Activated naive CD4-positive, alpha-beta T cell treated with anti-CD3 and anti-CD28 coated beads for 36 hours (primary cell): Measurements from ENCODE around the gene MYH4. TPM values are rescaled to one million over a fixed set of nuclear protein-coding genes. Genes with fewer than 3 reads are reported as not detected.

Source experiments
- CTCF ChIA-PET: fragments of 350-600 bp; sonication (Branson Sonifier 250); formaldehyde crosslinking; loops from one replicate; lab custom pipeline; 2021; ENCODE audit warnings: antibody characterized with exemption; lab: Charles Lee
- DNase-seq: peaks from one replicate; pipeline ENCODE4 v3.0.0-alpha.2; 2020
- H3K27ac Mint-ChIP-seq: one replicate; pipeline ENCODE4 v1.8.0; 2021; ENCODE audit warnings: mild to moderate bottlenecking, mixed read lengths
- H3K27me3 Mint-ChIP-seq: one replicate; pipeline ENCODE4 v1.8.0; 2021; ENCODE audit warnings: low read depth, mixed read lengths
- H3K36me3 Mint-ChIP-seq: one replicate; pipeline ENCODE4 v1.8.0; 2021; ENCODE audit warnings: low read depth, mixed read lengths
- H3K4me1 Mint-ChIP-seq: one replicate; pipeline ENCODE4 v1.8.0; 2021; ENCODE audit warnings: low read depth, mixed read lengths
- H3K4me3 Mint-ChIP-seq: one replicate; pipeline ENCODE4 v1.8.0; 2021; ENCODE audit warnings: mild to moderate bottlenecking, moderate library complexity, mixed read lengths
- H3K9me3 Mint-ChIP-seq: one replicate; pipeline ENCODE4 v1.8.0; 2021; ENCODE audit warnings: mixed read lengths
- intact Hi-C: fragments of 100-400 bp; cut with micrococcal nuclease; formaldehyde crosslinking; loops from one replicate; pipeline ENCODE4 v1.15.1; 2023
- total RNA-seq, 2 experiments: library from RNA; stranded (reverse); gene quantifications; one replicate each; pipeline ENCODE4 v1.2.3, GENCODE V29; 2021

The MYH4 gene
- total RNA-seq, 2 experiments from 2014 or later: not detected

DNA sequence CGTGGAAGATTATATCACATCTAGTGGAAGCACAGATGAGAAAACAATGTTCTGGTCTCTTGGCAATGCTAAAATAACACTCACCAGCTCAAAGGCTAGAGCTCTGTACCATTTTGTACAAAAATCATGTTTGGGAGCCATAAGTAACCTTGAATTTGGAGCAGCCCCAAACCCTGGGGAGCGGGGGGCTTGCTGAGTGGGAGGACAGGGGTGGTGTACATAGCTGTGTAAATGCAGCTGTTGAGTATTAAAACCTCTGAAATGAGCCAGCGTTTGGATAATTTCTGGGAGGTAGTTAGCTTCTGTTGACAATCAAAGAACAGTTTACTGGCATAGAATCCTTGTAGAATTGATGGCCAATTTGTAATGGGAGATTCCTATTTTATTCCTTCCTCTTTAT lies 51.9 kb downstream of the MYH4 start:
- CTCF ChIA-PET: interaction anchor here (0.5 kb wide), 1 partner anchor 11 kb away, joined by 3 read pairs; no protein-coding TSS in a partner anchor
- Mint-ChIP-seq H3K27ac (no peak overlapping the region), H3K9me3 (no peaks in the 10 kb centered on the region), H3K36me3 (no peaks in the 10 kb centered on the region), H3K4me1 (no peaks in the 10 kb centered on the region), H3K4me3 (no peak overlapping the region), H3K27me3 (peaks cover 7% of the 10 kb centered on the region)
- no peak for DNase-seq
- intact Hi-C loops: no loop called here

DNA sequence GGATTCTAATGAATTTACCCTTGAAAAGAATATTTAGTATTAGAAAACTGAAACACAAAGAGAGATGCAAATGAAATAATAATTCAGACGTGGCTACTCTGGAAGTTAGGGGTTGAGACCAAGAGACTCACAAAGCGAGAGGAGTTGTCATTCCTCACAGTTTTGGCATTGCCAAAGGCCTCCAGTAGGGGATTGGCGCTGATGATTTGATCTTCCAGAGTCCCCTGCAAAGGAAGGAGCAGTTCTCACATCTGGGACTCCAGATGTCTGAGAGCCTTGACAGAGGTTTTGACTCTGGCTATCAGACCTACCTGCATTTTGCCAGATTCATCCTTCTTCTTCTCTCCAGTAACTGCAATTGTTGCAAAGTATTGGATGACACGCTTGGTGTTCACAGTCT lies 54.2 kb downstream of the MYH4 start:
- Mint-ChIP-seq H3K4me1 (no peaks in the 10 kb centered on the region), H3K27ac (no peak overlapping the region), H3K9me3 (no peaks in the 10 kb centered on the region), H3K4me3 (no peak overlapping the region), H3K36me3 (no peaks in the 10 kb centered on the region), H3K27me3 (peaks cover 9% of the 10 kb centered on the region)
- intact Hi-C loops: no loop called here
- CTCF ChIA-PET: no interaction called here
- no peak for DNase-seq

DNA sequence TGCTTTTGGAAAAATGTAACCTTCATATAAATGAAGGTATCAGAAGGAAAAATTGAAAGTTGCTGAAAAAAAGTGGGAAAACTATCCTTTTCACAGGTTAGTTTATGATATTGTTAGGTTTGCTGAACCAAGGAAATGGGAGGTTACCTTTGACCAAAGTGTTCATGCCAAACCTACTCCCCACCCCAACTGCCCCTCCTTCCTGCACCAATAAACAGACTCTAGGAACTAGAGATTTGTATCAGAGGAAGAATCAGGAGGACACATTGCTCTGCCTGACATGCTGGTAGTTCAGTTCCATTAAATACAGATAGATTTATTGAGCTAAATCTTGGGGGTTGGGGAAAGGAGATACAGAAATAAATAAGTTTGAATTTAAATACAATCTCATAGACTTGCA lies 65.8 kb downstream of the MYH4 start:
- H3K4me1 Mint-ChIP-seq: no peaks in the 10 kb centered on the region
- H3K27ac Mint-ChIP-seq: no peak overlapping the region
- peaks cover 7% of the 10 kb centered on the region for H3K27me3 Mint-ChIP-seq
- H3K4me3 Mint-ChIP-seq: no peak overlapping the region
- no peaks in the 10 kb centered on the region for H3K36me3 Mint-ChIP-seq
- DNase-seq: no peak
- intact Hi-C loops: no loop called here
- no peaks in the 10 kb centered on the region for H3K9me3 Mint-ChIP-seq
- CTCF ChIA-PET: interaction anchor here (0.6 kb wide), 1 partner anchor 241 kb away, joined by 4 read pairs; no protein-coding TSS in a partner anchor

DNA sequence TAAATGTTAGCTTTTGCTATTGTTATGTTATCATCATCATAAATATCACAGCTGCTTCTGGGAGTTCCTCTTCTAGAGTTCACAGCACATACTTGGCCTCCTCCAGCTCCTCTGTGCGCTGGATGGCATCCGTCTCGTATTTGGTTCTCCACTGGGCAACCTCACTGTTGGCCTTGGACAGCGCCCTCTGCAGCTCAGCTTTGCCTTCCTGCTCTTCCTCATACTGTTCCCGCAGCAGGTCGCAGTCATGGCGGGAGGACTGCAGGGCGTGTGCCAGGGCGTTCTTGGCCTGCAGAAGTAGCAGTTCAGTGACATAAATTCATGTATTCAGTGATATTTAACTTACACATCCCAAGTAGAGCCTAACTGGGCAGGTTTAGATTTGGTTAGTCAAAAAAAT lies 71.0 kb downstream of the MYH4 start:
- intact Hi-C loops: no loop called here
- Mint-ChIP-seq H3K9me3 (no peaks in the 10 kb centered on the region), H3K4me3 (no peak overlapping the region), H3K36me3 (no peaks in the 10 kb centered on the region), H3K4me1 (no peaks in the 10 kb centered on the region), H3K27me3 (peaks cover 21% of the 10 kb centered on the region), H3K27ac (no peak overlapping the region)
- CTCF ChIA-PET: no interaction called here
- no peak for DNase-seq

DNA sequence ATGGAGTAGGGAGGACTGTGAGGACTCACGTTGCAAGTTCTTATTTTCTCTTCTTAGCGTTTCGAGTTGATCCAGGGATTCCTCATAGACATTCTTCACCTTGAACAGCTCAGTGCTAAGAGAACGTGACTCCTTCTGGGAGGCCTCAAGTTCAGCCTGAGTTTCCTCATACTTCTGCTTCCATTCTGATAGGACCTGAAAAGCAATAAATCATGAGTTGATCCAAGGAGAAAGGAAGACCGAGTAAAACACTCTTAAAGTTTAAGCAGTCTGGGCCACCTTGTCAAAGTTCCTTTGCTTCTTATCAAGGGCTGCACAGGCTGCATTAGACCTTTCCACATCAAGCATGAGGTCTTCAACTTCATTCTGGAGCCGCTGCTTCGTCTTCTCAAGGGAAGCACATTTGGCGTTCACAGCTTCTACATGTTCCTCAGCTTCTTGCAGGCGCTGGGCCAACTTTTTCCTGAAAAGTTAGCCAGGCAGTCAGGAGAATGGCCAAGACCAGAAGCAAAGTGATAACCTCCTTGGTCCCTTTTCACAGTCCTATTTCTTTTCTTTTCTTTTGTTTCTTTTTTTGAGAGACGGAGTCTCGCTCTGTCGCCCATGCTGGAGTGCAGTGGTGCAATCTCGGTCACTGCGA lies 72.7 kb downstream of the MYH4 start:
- CTCF ChIA-PET: interaction anchor here (0.9 kb wide), 1 partner anchor 233 kb away, joined by 3 read pairs; no protein-coding TSS in a partner anchor
- Mint-ChIP-seq H3K36me3 (no peaks in the 10 kb centered on the region), H3K27ac (no peak overlapping the region), H3K4me1 (no peaks in the 10 kb centered on the region), H3K4me3 (no peak overlapping the region), H3K27me3 (peaks cover 19% of the 10 kb centered on the region), H3K9me3 (no peaks in the 10 kb centered on the region)
- DNase-seq: no peak
- intact Hi-C loops: no loop called here

DNA sequence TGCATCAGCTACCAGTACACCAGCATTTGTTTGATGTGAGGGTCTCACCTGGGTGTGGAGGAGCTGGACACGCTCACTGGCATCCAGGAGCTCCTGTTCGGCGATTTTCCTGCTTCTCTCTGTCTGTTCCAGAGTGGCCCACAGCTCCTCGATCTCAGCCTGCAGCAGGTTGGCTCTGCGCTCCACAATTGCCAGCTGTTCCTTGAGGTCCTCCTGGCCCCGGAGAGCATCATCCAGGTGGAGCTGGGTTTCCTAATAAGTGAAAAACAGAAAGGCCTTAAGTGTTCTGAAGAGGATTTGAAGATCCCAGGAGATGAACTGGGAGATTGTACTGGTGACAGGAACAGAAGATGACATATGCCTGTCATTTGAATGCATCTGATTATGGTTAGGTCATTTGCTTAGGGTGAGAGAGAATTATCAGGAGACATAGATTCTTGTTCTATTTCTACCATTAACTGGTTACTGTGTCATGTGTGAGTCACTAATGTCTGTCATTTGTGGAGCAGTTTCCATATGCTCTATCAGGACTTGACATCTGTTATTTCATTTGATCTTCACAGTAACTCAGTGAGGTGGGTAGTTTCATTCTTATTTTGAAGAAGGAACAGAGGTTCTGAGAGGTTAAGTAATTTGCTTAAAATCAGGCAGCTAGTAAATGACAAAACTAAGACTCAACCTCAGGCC lies 75.0 kb downstream of the MYH4 start:
- H3K27ac Mint-ChIP-seq: no peak overlapping the region
- H3K9me3 Mint-ChIP-seq: no peaks in the 10 kb centered on the region
- no peaks in the 10 kb centered on the region for H3K36me3 Mint-ChIP-seq
- H3K27me3 Mint-ChIP-seq: peaks cover 16% of the 10 kb centered on the region
- DNase-seq: no peak
- no peaks in the 10 kb centered on the region for H3K4me1 Mint-ChIP-seq
- CTCF ChIA-PET: no interaction called here
- intact Hi-C loops: no loop called here
- H3K4me3 Mint-ChIP-seq: no peak overlapping the region

Other genes starting within 250 kb of the MYH4 start
- gene MYH13, start 96.6 kb downstream of the MYH4 start, total RNA-seq: not detected
- gene MYH8, start 47.6 kb downstream of the MYH4 start, total RNA-seq: not detected
- not detected for gene MYH1, start 49.0 kb upstream of the MYH4 start, total RNA-seq
- gene MYH2, start 80.1 kb upstream of the MYH4 start, total RNA-seq: not detected
- 1 to 10 TPM; 1.8 to 3.1 TPM for gene MYH3, start 187.8 kb upstream of the MYH4 start, total RNA-seq
- gene SCO1, start 228.0 kb upstream of the MYH4 start, total RNA-seq: 10 to 100 TPM; 34.0 to 37.6 TPM
- 10 to 100 TPM; 11.1 to 12.6 TPM for gene ADPRM, start 228.0 kb upstream of the MYH4 start, total RNA-seq